ENCODE data around the gene ZMYND12.
"Not testable (repeated sequence)": the region's sequence is repeated elsewhere in the genome, so short reads cannot be mapped to it uniquely, and the experiment has no call there.

ZMYND12 gene, protein sequence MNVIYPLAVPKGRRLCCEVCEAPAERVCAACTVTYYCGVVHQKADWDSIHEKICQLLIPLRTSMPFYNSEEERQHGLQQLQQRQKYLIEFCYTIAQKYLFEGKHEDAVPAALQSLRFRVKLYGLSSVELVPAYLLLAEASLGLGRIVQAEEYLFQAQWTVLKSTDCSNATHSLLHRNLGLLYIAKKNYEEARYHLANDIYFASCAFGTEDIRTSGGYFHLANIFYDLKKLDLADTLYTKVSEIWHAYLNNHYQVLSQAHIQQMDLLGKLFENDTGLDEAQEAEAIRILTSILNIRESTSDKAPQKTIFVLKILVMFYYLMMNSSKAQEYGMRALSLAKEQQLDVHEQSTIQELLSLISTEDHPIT

GRCh38 chr1:42456010-42456753 lies at the start of gene ZMYND12, which contains the start of gene PPCS:
Gene ZMYND12 (minus strand): TSS chr1:42456022. CDS start chr1:42455997, 25 bp downstream.
Gene PPCS (plus strand): TSS chr1:42456543. CDS start chr1:42456566, 23 bp downstream.
- peak; percentile 92 for DNase-seq

GRCh38 chr1:42504535-42505128 lies 48.8 kb upstream of the ZMYND12 start:
- no peak for DNase-seq

DNA sequence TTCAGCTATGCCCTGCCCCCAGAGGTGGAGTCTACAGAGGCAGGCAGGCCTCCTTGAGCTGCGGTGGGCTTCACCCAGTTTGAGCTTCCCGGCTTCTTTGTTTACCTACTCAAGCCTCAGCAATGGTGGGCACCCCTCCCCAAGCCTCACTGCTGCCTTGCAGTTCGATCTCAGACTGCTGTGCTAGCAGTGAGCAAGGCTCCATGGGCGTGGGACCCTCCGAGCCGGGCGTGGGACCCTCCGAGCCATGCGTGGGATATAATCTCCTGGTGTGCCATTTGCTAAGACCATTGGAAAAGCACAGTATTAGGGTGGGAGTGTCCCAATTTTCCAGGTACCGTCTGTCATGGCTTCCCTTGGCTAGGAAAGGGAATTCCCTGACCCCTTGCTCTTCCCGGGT lies 46.2 kb upstream of the ZMYND12 start:
- not testable (repeated sequence) for DNase-seq

DNA sequence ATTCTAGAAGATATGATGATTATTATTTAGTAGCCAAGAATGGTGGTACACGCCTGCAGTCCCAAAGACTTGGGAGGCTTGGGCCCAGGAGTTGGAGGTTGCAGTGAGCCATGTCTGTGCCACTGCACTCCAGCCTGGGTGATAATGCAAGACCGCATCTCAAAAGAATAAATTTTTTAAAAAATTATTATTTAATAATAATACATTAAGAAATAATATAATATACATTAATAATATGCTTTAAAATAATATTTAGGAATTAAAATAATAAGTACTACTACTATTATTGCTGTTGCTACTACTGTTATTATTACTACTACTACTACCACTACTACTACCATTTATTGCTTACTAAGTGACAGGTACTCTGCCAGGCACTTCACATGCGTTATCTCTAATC lies 34.4 kb upstream of the ZMYND12 start:
- DNase-seq = no peak

- no peak for DNase-seq
These were observed 28.6 kb upstream of the ZMYND12 start for GRCh38 chr1:42484382-42484781.

DNA sequence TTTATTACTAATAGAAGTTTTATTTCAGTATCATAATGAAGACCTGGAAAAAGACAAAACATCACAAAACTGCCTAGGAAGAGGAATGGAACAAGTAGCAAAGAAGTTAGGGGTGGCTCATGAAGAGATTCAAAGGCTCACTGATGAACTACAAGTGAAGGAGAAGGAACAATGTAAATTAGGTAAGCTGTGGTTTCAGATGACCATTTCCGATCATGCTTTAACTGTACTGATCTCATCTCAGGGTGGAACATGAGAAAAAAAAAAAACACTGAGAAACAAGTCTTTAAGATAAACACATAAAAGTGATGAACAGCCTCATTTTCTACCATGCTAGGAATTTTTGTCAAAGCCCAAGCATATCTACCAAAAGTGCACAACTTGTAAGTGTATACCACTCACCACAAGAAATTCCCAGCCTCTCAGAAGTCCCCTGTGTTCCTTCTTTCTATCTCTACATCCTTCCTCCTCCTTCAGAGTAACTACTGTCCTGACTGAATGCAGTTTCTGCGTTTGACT lies 26.9 kb upstream of the ZMYND12 start:
- DNase-seq = no peak

DNA sequence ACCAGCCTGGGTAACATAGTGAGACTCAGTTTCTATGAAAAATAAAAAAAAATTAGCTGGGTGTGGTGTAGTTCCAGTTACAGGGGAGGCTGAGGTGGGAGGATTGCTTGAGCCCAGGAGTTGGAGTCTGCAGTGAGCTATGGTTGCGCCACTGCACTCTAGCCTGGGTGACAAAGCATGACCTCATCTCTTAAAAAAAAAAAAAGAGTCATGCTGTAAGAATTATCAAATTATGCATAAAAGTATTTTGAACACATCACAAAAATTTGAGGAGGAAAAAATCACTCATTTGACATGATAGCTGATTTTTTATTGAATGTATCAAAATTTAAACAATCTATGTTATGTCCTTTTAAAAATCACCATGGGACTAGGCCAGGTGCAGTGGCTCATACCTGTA lies 25.1 kb upstream of the ZMYND12 start:
- no peak for DNase-seq

GRCh38 chr1:42479621-42480020 lies 23.8 kb upstream of the ZMYND12 start:
- DNase-seq = no peak

DNA sequence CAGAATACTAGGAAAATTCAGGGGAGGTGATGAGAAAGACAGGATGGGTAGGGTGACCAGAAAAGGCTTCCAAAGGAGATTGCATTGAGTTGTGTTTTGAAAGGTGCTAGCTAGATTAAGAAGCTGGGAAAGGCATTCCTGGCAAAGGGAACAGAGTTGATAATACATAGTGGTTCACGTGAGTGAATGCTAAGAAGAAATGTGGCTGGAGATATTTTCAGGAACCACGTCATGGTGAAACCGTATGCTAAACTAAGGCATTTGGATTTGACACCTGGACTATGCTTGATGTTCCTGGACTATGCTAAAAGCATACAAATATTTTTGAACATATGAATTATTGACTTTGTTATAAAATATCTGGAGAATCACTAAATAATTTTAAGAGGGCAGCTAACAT lies 22.0 kb upstream of the ZMYND12 start:
- DNase-seq = no peak

GRCh38 chr1:42477354-42477753 lies 21.5 kb upstream of the ZMYND12 start:
- DNase-seq = not testable (repeated sequence)

GRCh38 chr1:42476605-42477004 lies 20.8 kb upstream of the ZMYND12 start:
- no peak for DNase-seq

GRCh38 chr1:42469727-42470126 lies 13.9 kb upstream of the ZMYND12 start:
- no peak for DNase-seq

DNA sequence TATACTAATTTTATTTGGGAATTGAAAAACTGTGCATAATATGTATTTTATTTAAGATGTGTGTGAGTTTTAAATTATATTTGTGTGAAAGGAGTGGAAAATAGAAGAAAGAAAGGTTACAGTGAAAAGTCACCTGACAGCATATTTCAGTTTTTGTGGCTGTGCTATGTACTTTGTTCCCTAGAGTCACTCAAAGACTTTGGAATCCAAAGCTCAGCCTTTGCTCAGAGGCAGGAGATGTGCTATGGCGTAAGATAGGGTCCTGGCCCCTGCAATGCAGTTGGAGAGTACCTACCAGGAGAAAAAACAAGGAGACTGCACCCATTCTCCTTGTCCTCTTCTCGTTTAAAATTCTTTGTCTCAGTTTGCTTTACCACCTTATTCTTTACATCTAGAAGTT lies 10.2 kb upstream of the ZMYND12 start:
- DNase-seq = no peak

DNA sequence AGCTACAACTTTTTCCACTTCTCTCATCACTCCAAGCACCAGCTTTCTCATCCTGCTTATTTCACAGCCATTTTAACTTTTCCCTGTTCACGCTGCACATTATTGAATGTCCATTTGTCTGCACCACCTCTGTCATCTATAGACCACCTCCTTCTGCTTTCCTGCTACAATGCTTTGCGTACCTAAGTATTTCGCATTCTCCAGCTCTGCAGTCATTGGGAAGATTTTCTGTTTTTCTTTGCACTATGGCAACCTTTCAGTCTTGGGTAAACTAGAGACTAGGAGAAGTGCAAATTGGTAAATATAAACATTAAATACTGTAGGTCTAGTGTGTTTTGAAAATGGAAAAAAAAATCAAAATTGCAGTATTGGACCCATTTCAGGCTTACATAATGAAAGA lies 8.1 kb upstream of the ZMYND12 start:
- DNase-seq = no peak

DNA sequence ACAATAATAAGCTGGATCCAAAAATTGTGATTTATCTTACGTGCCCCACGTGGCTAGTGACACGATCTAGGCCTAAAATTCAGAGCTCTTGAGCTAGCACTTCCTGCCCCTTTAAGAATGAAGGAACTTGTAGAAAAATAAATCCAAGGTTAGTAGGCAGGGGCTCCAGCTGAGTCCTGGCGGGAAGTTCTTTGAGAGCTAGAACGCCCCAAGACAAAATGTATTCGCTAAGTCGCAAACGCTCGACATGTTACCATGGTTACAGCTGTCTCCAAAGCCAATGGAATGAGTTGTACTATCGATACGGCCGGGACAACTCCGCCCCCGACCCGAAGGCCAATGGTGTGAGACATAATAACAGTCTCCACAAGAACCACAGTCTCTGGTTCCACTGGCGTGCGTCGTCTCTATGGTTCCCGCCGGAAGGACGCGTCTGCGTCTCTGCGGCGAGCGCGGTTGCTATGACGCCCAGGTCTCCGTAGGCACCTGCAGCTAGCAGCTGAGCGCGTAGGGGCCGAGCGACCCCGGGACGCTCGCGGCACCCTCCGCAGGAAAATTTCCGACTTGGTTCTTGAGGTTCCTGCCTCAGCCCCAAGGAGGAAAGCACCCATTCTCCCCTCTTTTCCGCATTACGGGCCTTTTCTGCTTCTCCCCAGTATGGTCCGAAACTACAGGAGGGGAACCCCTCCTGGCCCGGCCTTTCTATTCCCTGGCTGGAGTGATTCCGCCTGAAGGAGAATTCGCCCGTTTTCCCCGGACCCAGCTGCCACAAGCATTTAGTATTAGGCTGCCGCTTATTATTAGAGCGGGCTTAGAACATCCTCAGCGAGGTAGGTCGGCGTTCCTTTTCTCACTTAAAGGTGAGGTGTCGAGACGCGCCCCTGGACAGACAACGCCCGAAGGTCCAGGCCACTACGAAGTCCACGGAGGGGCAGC lies 7.3 kb upstream of the ZMYND12 start, which contains the start of gene CCDC30:
TSS of gene CCDC30 (plus strand) at position 459 of the 936 bp plus-strand sequence. CDS start 17,266 bp downstream, outside the sequence.
- peak; percentile 89 for DNase-seq

DNA sequence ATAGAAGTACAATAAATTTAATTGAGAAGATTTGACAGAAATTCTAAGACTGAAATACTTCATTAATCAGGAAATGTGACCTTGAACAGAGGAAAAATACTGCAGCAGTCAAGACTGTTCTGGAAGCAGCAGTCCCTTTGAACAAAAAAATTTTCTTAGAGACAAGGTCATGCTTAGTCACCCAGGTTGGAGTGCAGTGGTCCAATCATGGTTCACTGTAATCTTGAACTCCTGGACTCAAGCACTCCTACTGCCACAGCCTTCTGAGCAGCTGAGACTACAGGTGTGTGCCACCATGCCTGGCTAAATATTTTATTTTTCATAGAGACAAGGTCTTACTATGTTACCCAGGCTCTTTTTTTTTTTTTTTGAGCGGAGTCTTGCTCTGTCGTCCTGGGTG lies 5.4 kb upstream of the ZMYND12 start:
- DNase-seq = no peak

GRCh38 chr1:42456754-42457089 lies 900 bp upstream of the ZMYND12 start:
- peak; percentile 48 for DNase-seq

DNA sequence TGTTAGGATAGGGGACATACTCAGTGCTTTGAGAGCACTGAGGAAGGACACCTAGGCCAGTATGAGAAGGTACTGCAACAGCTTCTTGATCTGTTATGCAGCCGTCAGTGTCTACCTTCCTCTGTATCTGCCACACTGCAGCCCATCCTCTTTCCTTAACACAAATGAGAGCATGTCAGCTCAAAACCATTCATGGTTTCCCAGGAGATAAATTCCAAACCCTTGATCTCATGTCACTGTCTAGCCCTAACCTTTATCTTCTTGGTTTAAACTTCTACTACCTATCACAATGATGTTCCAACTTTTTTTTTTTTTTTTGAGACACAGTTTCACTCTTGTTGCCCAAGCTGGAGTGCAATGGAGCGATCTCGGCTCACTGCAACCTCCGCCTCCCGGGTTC lies 1.4 kb downstream of the ZMYND12 start:
- DNase-seq = no peak

DNA sequence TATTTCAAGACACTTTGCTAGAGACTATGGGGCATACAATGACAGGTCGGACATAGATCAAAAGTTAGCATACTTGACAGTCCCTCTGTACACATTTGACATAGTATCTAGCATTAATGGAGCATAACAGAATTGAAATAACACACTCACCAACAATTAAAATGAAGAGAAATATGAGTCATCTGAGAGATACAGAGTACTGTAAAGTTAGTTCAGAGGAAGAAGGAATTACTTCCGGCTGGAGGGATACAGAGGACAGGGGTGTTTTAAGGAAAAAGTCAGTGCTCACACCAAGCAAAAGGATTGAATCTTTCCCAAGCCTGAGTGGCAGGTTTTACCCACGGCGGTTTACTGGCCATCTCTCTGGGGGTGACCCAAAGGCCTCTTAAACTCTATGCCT lies 2.4 kb downstream of the ZMYND12 start:
- no peak for DNase-seq

GRCh38 chr1:42450061-42450460 lies 5.8 kb downstream of the ZMYND12 start:
- DNase-seq = no peak

DNA sequence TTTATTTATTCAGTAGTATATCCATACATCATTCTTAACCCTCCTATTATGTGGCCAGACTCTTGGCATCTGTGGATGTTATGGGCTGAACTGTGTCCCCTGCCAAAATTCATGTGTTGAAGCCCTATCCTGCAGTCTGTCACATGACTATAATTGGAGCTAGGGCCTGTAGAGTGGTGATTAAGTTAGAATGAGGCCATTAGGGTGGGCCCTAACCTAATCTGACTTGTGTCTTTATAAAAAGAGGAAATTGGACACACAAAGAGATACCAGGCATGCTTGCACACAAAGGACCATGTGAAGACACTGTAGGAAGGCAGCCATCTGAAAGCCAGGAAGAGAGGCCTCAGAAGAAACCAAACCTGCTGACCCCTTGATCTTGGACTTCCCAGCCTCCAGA lies 6.6 kb downstream of the ZMYND12 start:
- no peak for DNase-seq

DNA sequence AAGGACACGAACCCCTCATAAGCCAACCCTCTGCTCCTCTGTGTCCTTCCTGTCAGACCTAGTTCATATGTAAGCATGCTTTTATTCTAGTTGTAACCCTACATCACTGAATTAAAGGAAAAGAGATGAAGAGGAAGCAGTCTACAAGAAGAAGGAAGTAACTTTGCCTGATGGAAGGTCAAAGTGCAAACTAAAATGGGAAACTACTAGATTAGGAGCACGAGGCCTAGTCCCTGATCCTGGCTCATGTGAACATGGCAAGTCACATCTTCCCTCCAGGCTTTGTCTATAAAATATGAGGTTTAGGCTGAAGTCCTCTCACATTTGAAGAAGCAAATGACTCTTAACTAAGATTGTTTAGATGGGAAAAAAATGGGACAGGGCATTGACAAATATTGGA lies 13.2 kb downstream of the ZMYND12 start:
- no peak for DNase-seq
